A549 (cell line): ENCODE data around the gene NIT1. TPM values are rescaled to one million over a fixed set of nuclear protein-coding genes. Genes with fewer than 3 reads are reported as not detected.

ENCODE experiments used
- ATAC-seq, 2 experiments: fragments of 200-7000 bp in 1 of 2; fragments of >200 bp in 1 of 2; cut with Nextera tagmentation in 1 of 2; cut with Tn5 transposase in 1 of 2; 3 replicates each; pipeline versions ENCODE4 v1.8.0 to v1.9.1; 2018 to 2020; ENCODE audit warnings: mild to moderate bottlenecking in 1 of 2, moderate library complexity in 1 of 2
- CTCF ChIA-PET: fragments of 300-600 bp; sonication (Branson Sonifier 250); formaldehyde crosslinking; extraction: SDS; loops from one replicate; lab custom pipeline; 2021; ENCODE audit warnings: antibody characterized with exemption, inconsistent platforms; lab: Yijun Ruan, JAX
- POLR2A ChIA-PET: fragments of 350-600 bp; formaldehyde crosslinking; extraction: SDS; loops from one replicate; lab custom pipeline; 2021; ENCODE audit warnings: antibody characterized with exemption, inconsistent platforms; lab: Yijun Ruan, JAX
- DNase-seq, 2 experiments: peaks; one replicate each; pipeline versions ENCODE4 v3.0.0 to v3.0.0-alpha.2; 2011 to 2016; ENCODE audit warnings: low read depth in 1 of 2, low spot score in 1 of 2
- FAIRE-seq: peaks from 2 replicates; lab custom pipeline; 2011; peaks lifted over from hg19 to GRCh38; lab: Jason Lieb, UNC
- H3K27ac ChIP-seq, 2 experiments: fragments of >200 bp; sonication (Bioruptor Twin); formaldehyde crosslinking; 3 replicates each; pipeline ENCODE4 v1.5.1; 2016 to 2017
- H3K4me1 ChIP-seq: fragments of >200 bp; sonication (Bioruptor Twin); formaldehyde crosslinking; 3 replicates; pipeline ENCODE4 v1.6.1; 2016
- H3K4me2 ChIP-seq: fragments of >200 bp; sonication (Bioruptor Twin); formaldehyde crosslinking; 3 replicates; pipeline ENCODE4 v1.6.1; 2016
- H3K4me3 ChIP-seq: fragments of >200 bp; sonication (Bioruptor Twin); formaldehyde crosslinking; 3 replicates; pipeline ENCODE4 v1.5.1; 2016
- H3K9me3 ChIP-seq: fragments of >200 bp; sonication (Bioruptor Twin); formaldehyde crosslinking; 3 replicates; pipeline ENCODE4 v1.6.1; 2016
- CBX8 ChIP-seq: fragments of 200-600 bp; sonication (generic); IDR thresholded peaks from 2 replicates; pipeline ENCODE4 v1.6.1; 2016
- CEBPB ChIP-seq, 2 experiments: fragments of >200 bp in 1 of 2; sonication (Bioruptor Twin) in 1 of 2; formaldehyde crosslinking in 1 of 2; IDR thresholded peaks; 2 replicates each; pipeline ENCODE4 v1.6.1; 2012 to 2016
- CHD2 ChIP-seq: fragments of 150-350 bp; IDR thresholded peaks from 2 replicates; pipeline ENCODE4 v1.6.1; 2014; ENCODE audit warnings: low read length; ENCODE audit not compliant: partially characterized antibody
- CTCF ChIP-seq: fragments of >200 bp; sonication (Bioruptor Twin); formaldehyde crosslinking; IDR thresholded peaks from 3 replicates; pipeline ENCODE4 v1.5.1; 2016
- EHMT2 ChIP-seq: fragments of 200-600 bp; sonication (generic); IDR thresholded peaks from 2 replicates; pipeline ENCODE4 v1.6.1; 2016; ENCODE audit warnings: antibody characterized with exemption, low read depth, mild to moderate bottlenecking, moderate library complexity
- HDAC2 ChIP-seq: fragments of 200-600 bp; sonication (generic); IDR thresholded peaks from 2 replicates; pipeline ENCODE4 v1.6.1; 2016
- JUN ChIP-seq, 2 experiments: fragments of >200 bp; sonication (Bioruptor Twin); formaldehyde crosslinking; IDR thresholded peaks; 2 replicates in 1 of 2; 3 replicates in 1 of 2; pipeline ENCODE4 v1.6.1; 2016 to 2017
- KDM1A ChIP-seq: fragments of 200-600 bp; sonication (generic); IDR thresholded peaks from 2 replicates; pipeline ENCODE4 v1.6.1; 2016; ENCODE audit warnings: low read depth, mild to moderate bottlenecking
- NPAS2 ChIP-seq: fragments of 250-450 bp; sonication (Bioruptor Pico); IDR thresholded peaks from 2 replicates; pipeline ENCODE4 v1.8.0; 2022; ENCODE audit warnings: mild to moderate bottlenecking, moderate library complexity, borderline replicate concordance
- POLR2AphosphoS2 ChIP-seq: conservative IDR thresholded peaks from 2 replicates; pipeline ENCODE4 v1.6.1; 2012; ENCODE audit warnings: low read length, improper control_type of control experiment, inconsistent platforms
- RCOR1 ChIP-seq: fragments of 150-350 bp; IDR thresholded peaks from 2 replicates; pipeline ENCODE4 v1.6.1; 2014; ENCODE audit warnings: antibody characterized with exemption, low read length, low read depth
- RFX5 ChIP-seq: fragments of 450-650 bp; IDR thresholded peaks from 2 replicates; pipeline ENCODE4 v1.7.1; 2014; ENCODE audit warnings: antibody characterized with exemption, mild to moderate bottlenecking, moderate library complexity
- SMC3 ChIP-seq: fragments of >200 bp; sonication (Bioruptor Twin); formaldehyde crosslinking; IDR thresholded peaks from 3 replicates; pipeline ENCODE4 v1.6.1; 2018; ENCODE audit warnings: inconsistent platforms
- ZSCAN20 ChIP-seq: fragments of 250-450 bp; sonication (Bioruptor Pico); IDR thresholded peaks from 2 replicates; pipeline ENCODE4 v1.8.0; 2022; ENCODE audit warnings: mild to moderate bottlenecking, moderate library complexity
- WGBS: methylation state at CpG from one replicate; pipeline ENCODE4 v1.1.6; 2017; ENCODE audit errors: missing lambda C conversion rate; 5-methylcytosine and 5-hydroxymethylcytosine counted together
- polyA plus RNA-seq, 4 experiments: library from polyadenylated mRNA; depleted of rRNA in 3 of 4; stranded (reverse); fragments of >200 nt; fragmentation: RNase III in 1 of 4; extraction: RNeasy Plus Mini Kit Qiagen cat#74134 plus additional on column Dnase treatment in 1 of 4; gene quantifications; 2 replicates in 3 of 4; 3 replicates in 1 of 4; pipeline ENCODE4 v1.2.3, GENCODE V29; 2011 to 2017
- small RNA-seq, 6 experiments: library from RNA; depleted of rRNA; stranded (forward); fragments of <200 nt; gene quantifications; one replicate each; pipeline ENCODE3, GENCODE V24; 2012

Gene NIT1
- polyA plus RNA-seq, 2 of the 4 experiments (the other 2 are of a cell fraction), result 29.9 to 44.5 TPM

GRCh38 chr1:161166669-161167548 is 49.0 kb downstream of the NIT1 start:
- no peaks in the 10 kb centered on the region for H3K9me3 ChIP-seq
- no peak for FAIRE-seq
- H3K4me2 ChIP-seq, result peak overlapping the region; percentile 99
- peak overlapping the region; percentile 77 to 92 for H3K27ac ChIP-seq
- POLR2A ChIA-PET, result interaction anchor here (1.0 to 2.8 kb wide), 8 partner anchors 9 to 223 kb away, joined by 3 to 25 read pairs (median 6); partner anchors contain the start of genes B4GALT3, NDUFS2, UFC1 and USF1
- DNase-seq, result no peak
- WGBS, result 15% methylated on average over 27 of the region's 33 CpGs
- TF ChIP-seq CHD2 (no peak), CBX8 (no peak), ZSCAN20 (CRISPR knock-in tag) (no peak), RCOR1 (no peak), POLR2AphosphoS2 (no peak), JUN (IDR thresholded peaks at IDR 0.05) (no peak)
- TF ChIP-seq, all 56 proteins: peak for 0
- peak; percentile 18 to 43; a peak in 5 of 6 replicates for ATAC-seq
- peaks cover 16% of the 10 kb centered on the region for H3K4me1 ChIP-seq
- H3K4me3 ChIP-seq, result peak overlapping the region; percentile 62
- CTCF ChIA-PET, result interaction anchor here (0.7 to 5.5 kb wide), 17 partner anchors 9 to 974 kb away, joined by 3 to 59 read pairs (median 4); partner anchors contain the start of genes DEDD, KLHDC9 and UFC1

- FAIRE-seq (no peak), ATAC-seq (no peak), DNase-seq (no peak)
- CTCF ChIA-PET, result interaction anchor here (0.5 to 5.5 kb wide), 6 partner anchors 8 to 491 kb away, joined by 3 to 59 read pairs (median 4); partner anchors contain the start of gene UFC1
- TF ChIP-seq CEBPB (IDR thresholded peaks at IDR 0.05) (no peak), RCOR1 (no peak), NPAS2 (CRISPR knock-in tag) (no peak), HDAC2 (no peak), RFX5 (no peak), EHMT2 (no peak), KDM1A (no peak), CTCF (no peak), SMC3 (no peak)
- Histone ChIP-seq H3K4me1 (peaks cover 16% of the 10 kb centered on the region), H3K9me3 (no peaks in the 10 kb centered on the region), H3K27ac (no peak overlapping the region), H3K4me2 (no peak overlapping the region), H3K4me3 (no peak overlapping the region)
- WGBS, result 90% methylated on average over 9 of the region's 9 CpGs
- POLR2A ChIA-PET, result no interaction called here
These were observed 51.0 kb downstream of the NIT1 start for GRCh38 chr1:161168906-161169305.

Small RNA genes lying within 50 kb of the gene (small RNA-seq; reads per million reads assigned to genes)
- 0 reads per million in 6 experiments for gene RF01225

Other genes starting within 250 kb of the NIT1 start
- not detected in 2 replicates for gene ITLN1, start 232.9 kb upstream of the NIT1 start, polyA plus RNA-seq (2011; rRNA removed)
- gene ITLN1, start 232.9 kb upstream of the NIT1 start, polyA plus RNA-seq (2017; fragmentation: RNase III; extraction: RNeasy Plus Mini Kit Qiagen cat#74134 plus additional on column Dnase treatment), result not detected in 3 replicates
- gene ITLN2, start 163.3 kb upstream of the NIT1 start, polyA plus RNA-seq (2011; rRNA removed), result 0.13 and 0.30 TPM in 2 replicates
- 0.22 TPM in 1 of 3 replicates, not detected in the others for gene ITLN2, start 163.3 kb upstream of the NIT1 start, polyA plus RNA-seq (2017; fragmentation: RNase III; extraction: RNeasy Plus Mini Kit Qiagen cat#74134 plus additional on column Dnase treatment)
- 62.0 and 71.0 TPM in 2 replicates for gene F11R, start 97.0 kb upstream of the NIT1 start, polyA plus RNA-seq (2011; rRNA removed)
- 28.3 to 30.3 TPM (median 29.7 TPM) in 3 replicates for gene F11R, start 97.0 kb upstream of the NIT1 start, polyA plus RNA-seq (2017; fragmentation: RNase III; extraction: RNeasy Plus Mini Kit Qiagen cat#74134 plus additional on column Dnase treatment)
- not detected in 2 replicates for gene TSTD1, start 79.1 kb upstream of the NIT1 start, polyA plus RNA-seq (2011; rRNA removed)
- gene TSTD1, start 79.1 kb upstream of the NIT1 start, polyA plus RNA-seq (2017; fragmentation: RNase III; extraction: RNeasy Plus Mini Kit Qiagen cat#74134 plus additional on column Dnase treatment), result 0.17 to 0.21 TPM (median 0.20 TPM) in 3 replicates
- 35.5 and 43.5 TPM in 2 replicates for gene USF1, start 72.1 kb upstream of the NIT1 start, polyA plus RNA-seq (2011; rRNA removed)
- 49.2 to 60.5 TPM (median 57.4 TPM) in 3 replicates for gene USF1, start 72.1 kb upstream of the NIT1 start, polyA plus RNA-seq (2017; fragmentation: RNase III; extraction: RNeasy Plus Mini Kit Qiagen cat#74134 plus additional on column Dnase treatment)
- 0.06 and 0.08 TPM in 2 replicates for gene ARHGAP30, start 48.2 kb upstream of the NIT1 start, polyA plus RNA-seq (2011; rRNA removed)
- 0.09 to 0.13 TPM (median 0.13 TPM) in 3 replicates for gene ARHGAP30, start 48.2 kb upstream of the NIT1 start, polyA plus RNA-seq (2017; fragmentation: RNase III; extraction: RNeasy Plus Mini Kit Qiagen cat#74134 plus additional on column Dnase treatment)
- gene NECTIN4, start 28.5 kb upstream of the NIT1 start, polyA plus RNA-seq (2011; rRNA removed), result 3.1 and 4.3 TPM in 2 replicates
- gene NECTIN4, start 28.5 kb upstream of the NIT1 start, polyA plus RNA-seq (2017; fragmentation: RNase III; extraction: RNeasy Plus Mini Kit Qiagen cat#74134 plus additional on column Dnase treatment), result 1.3 to 1.8 TPM (median 1.5 TPM) in 3 replicates
- 3.6 and 4.6 TPM in 2 replicates for gene KLHDC9, start 19.7 kb upstream of the NIT1 start, polyA plus RNA-seq (2011; rRNA removed)
- 0.93 to 2.0 TPM (median 1.2 TPM) in 3 replicates for gene KLHDC9, start 19.7 kb upstream of the NIT1 start, polyA plus RNA-seq (2017; fragmentation: RNase III; extraction: RNeasy Plus Mini Kit Qiagen cat#74134 plus additional on column Dnase treatment)
- 106 and 187 TPM in 2 replicates for gene PFDN2, start 68 bp upstream of the NIT1 start, polyA plus RNA-seq (2011; rRNA removed)
- gene PFDN2, start 68 bp upstream of the NIT1 start, polyA plus RNA-seq (2017; fragmentation: RNase III; extraction: RNeasy Plus Mini Kit Qiagen cat#74134 plus additional on column Dnase treatment), result 179 to 203 TPM (median 187 TPM) in 3 replicates
- 35.9 and 38.4 TPM in 2 replicates for gene DEDD, start 14.6 kb downstream of the NIT1 start, polyA plus RNA-seq (2011; rRNA removed)
- gene DEDD, start 14.6 kb downstream of the NIT1 start, polyA plus RNA-seq (2017; fragmentation: RNase III; extraction: RNeasy Plus Mini Kit Qiagen cat#74134 plus additional on column Dnase treatment), result 20.5 to 25.9 TPM (median 25.3 TPM) in 3 replicates
- gene UFC1, start 35.9 kb downstream of the NIT1 start, polyA plus RNA-seq (2011; rRNA removed), result 110 and 115 TPM in 2 replicates
- 149 to 153 TPM (median 150 TPM) in 3 replicates for gene UFC1, start 35.9 kb downstream of the NIT1 start, polyA plus RNA-seq (2017; fragmentation: RNase III; extraction: RNeasy Plus Mini Kit Qiagen cat#74134 plus additional on column Dnase treatment)
- gene USP21, start 41.4 kb downstream of the NIT1 start, polyA plus RNA-seq (2011; rRNA removed), result 22.6 and 26.3 TPM in 2 replicates
- 21.8 to 23.8 TPM (median 23.6 TPM) in 3 replicates for gene USP21, start 41.4 kb downstream of the NIT1 start, polyA plus RNA-seq (2017; fragmentation: RNase III; extraction: RNeasy Plus Mini Kit Qiagen cat#74134 plus additional on column Dnase treatment)
- 13.8 and 16.4 TPM in 2 replicates for gene PPOX, start 48.3 kb downstream of the NIT1 start, polyA plus RNA-seq (2011; rRNA removed)
- 13.5 to 16.1 TPM (median 14.1 TPM) in 3 replicates for gene PPOX, start 48.3 kb downstream of the NIT1 start, polyA plus RNA-seq (2017; fragmentation: RNase III; extraction: RNeasy Plus Mini Kit Qiagen cat#74134 plus additional on column Dnase treatment)
- gene B4GALT3, start 59.4 kb downstream of the NIT1 start, polyA plus RNA-seq (2011; rRNA removed), result 25.3 and 31.4 TPM in 2 replicates
- 23.3 to 26.7 TPM (median 25.5 TPM) in 3 replicates for gene B4GALT3, start 59.4 kb downstream of the NIT1 start, polyA plus RNA-seq (2017; fragmentation: RNase III; extraction: RNeasy Plus Mini Kit Qiagen cat#74134 plus additional on column Dnase treatment)
- gene ADAMTS4, start 80.9 kb downstream of the NIT1 start, polyA plus RNA-seq (2011; rRNA removed), result not detected in 2 replicates
- 0.01 TPM in 1 of 3 replicates, not detected in the others for gene ADAMTS4, start 80.9 kb downstream of the NIT1 start, polyA plus RNA-seq (2017; fragmentation: RNase III; extraction: RNeasy Plus Mini Kit Qiagen cat#74134 plus additional on column Dnase treatment)
- 125 and 144 TPM in 2 replicates for gene NDUFS2, start 84.3 kb downstream of the NIT1 start, polyA plus RNA-seq (2011; rRNA removed)
- gene NDUFS2, start 84.3 kb downstream of the NIT1 start, polyA plus RNA-seq (2017; fragmentation: RNase III; extraction: RNeasy Plus Mini Kit Qiagen cat#74134 plus additional on column Dnase treatment), result 142 to 145 TPM (median 142 TPM) in 3 replicates
- 0.40 and 0.83 TPM in 2 replicates for gene FCER1G, start 97.2 kb downstream of the NIT1 start, polyA plus RNA-seq (2011; rRNA removed)
- gene FCER1G, start 97.2 kb downstream of the NIT1 start, polyA plus RNA-seq (2017; fragmentation: RNase III; extraction: RNeasy Plus Mini Kit Qiagen cat#74134 plus additional on column Dnase treatment), result 0.25 TPM in 1 of 3 replicates, not detected in the others
- gene APOA2, start 105.5 kb downstream of the NIT1 start, polyA plus RNA-seq (2011; rRNA removed), result not detected in 2 replicates
- gene APOA2, start 105.5 kb downstream of the NIT1 start, polyA plus RNA-seq (2017; fragmentation: RNase III; extraction: RNeasy Plus Mini Kit Qiagen cat#74134 plus additional on column Dnase treatment), result not detected in 3 replicates
- gene TOMM40L, start 108.0 kb downstream of the NIT1 start, polyA plus RNA-seq (2011; rRNA removed), result 6.3 and 7.0 TPM in 2 replicates
- gene TOMM40L, start 108.0 kb downstream of the NIT1 start, polyA plus RNA-seq (2017; fragmentation: RNase III; extraction: RNeasy Plus Mini Kit Qiagen cat#74134 plus additional on column Dnase treatment), result 9.1 to 11.0 TPM (median 10.2 TPM) in 3 replicates
- gene NR1I3, start 120.1 kb downstream of the NIT1 start, polyA plus RNA-seq (2011; rRNA removed), result not detected in 2 replicates
- gene NR1I3, start 120.1 kb downstream of the NIT1 start, polyA plus RNA-seq (2017; fragmentation: RNase III; extraction: RNeasy Plus Mini Kit Qiagen cat#74134 plus additional on column Dnase treatment), result not detected in 3 replicates
- gene PCP4L1, start 140.6 kb downstream of the NIT1 start, polyA plus RNA-seq (2011; rRNA removed), result not detected in 2 replicates
- gene PCP4L1, start 140.6 kb downstream of the NIT1 start, polyA plus RNA-seq (2017; fragmentation: RNase III; extraction: RNeasy Plus Mini Kit Qiagen cat#74134 plus additional on column Dnase treatment), result not detected in 3 replicates
- 0.57 and 0.83 TPM in 2 replicates for gene MPZ, start 191.9 kb downstream of the NIT1 start, polyA plus RNA-seq (2011; rRNA removed)
- gene MPZ, start 191.9 kb downstream of the NIT1 start, polyA plus RNA-seq (2017; fragmentation: RNase III; extraction: RNeasy Plus Mini Kit Qiagen cat#74134 plus additional on column Dnase treatment), result 0.17 to 0.45 TPM (median 0.25 TPM) in 3 replicates
- gene SDHC, start 196.3 kb downstream of the NIT1 start, polyA plus RNA-seq (2011; rRNA removed), result 296 and 353 TPM in 2 replicates
- 302 to 325 TPM (median 323 TPM) in 3 replicates for gene SDHC, start 196.3 kb downstream of the NIT1 start, polyA plus RNA-seq (2017; fragmentation: RNase III; extraction: RNeasy Plus Mini Kit Qiagen cat#74134 plus additional on column Dnase treatment)
- gene CFAP126, start 249.8 kb downstream of the NIT1 start, polyA plus RNA-seq (2011; rRNA removed), result not detected in 2 replicates
- gene CFAP126, start 249.8 kb downstream of the NIT1 start, polyA plus RNA-seq (2017; fragmentation: RNase III; extraction: RNeasy Plus Mini Kit Qiagen cat#74134 plus additional on column Dnase treatment), result not detected in 3 replicates